Fibroblast of pulmonary artery (primary cell): ENCODE measurements around the gene ZNF777.

Source experiments
- DNase-seq: peaks from one replicate; pipeline ENCODE4 v3.0.0-alpha.2; 2010; ENCODE audit warnings: low read depth
- H3K4me3 ChIP-seq: replicated peaks from 2 replicates; pipeline ENCODE4 v1.5.1; 2011; ENCODE audit warnings: low read depth, mild to moderate bottlenecking, control low read depth, low read length, moderate library complexity
- CTCF ChIP-seq: IDR thresholded peaks from 2 replicates; pipeline ENCODE4 v1.5.1; 2011; ENCODE audit warnings: mild to moderate bottlenecking, control low read depth, low read length, inconsistent platforms; ENCODE audit errors: missing control alignments

ZNF777 gene

GRCh38 chr7:149460493-149461277 is at the start of gene ZNF777:
Gene ZNF777, minus strand, starts transcription at chr7:149461062. Its CDS starts 5,040 bp downstream, at chr7:149456022.
- TF ChIP-seq CTCF: peak; percentile 44
- H3K4me3 ChIP-seq: peak within 1 kb of the TSS; percentile 72
- peak; percentile 91 for DNase-seq

GRCh38 chr7:149510248-149510647 is 49.4 kb upstream of the ZNF777 start:
- no peak for TF ChIP-seq CTCF
- no peak for DNase-seq

GRCh38 chr7:149509774-149510173 is 48.9 kb upstream of the ZNF777 start:
- no peak overlapping the region for H3K4me3 ChIP-seq
- TF ChIP-seq CTCF: no peak
- DNase-seq: no peak

More at GRCh38 chr7:149510248-149510647, 49.4 kb upstream of the ZNF777 start:
- no peak overlapping the region for H3K4me3 ChIP-seq

GRCh38 chr7:149505551-149505950 is 44.7 kb upstream of the ZNF777 start:
- no peak for DNase-seq
- TF ChIP-seq CTCF: no peak
- H3K4me3 ChIP-seq: no peak overlapping the region

GRCh38 chr7:149501651-149502050 is 40.8 kb upstream of the ZNF777 start:
- H3K4me3 ChIP-seq: no peak overlapping the region
- no peak for DNase-seq
- no peak for TF ChIP-seq CTCF

GRCh38 chr7:149500910-149501309 is 40.0 kb upstream of the ZNF777 start:
- no peak for TF ChIP-seq CTCF
- no peak overlapping the region for H3K4me3 ChIP-seq
- peak; percentile 70 for DNase-seq

- DNase-seq: no peak
- TF ChIP-seq CTCF: no peak
- no peak overlapping the region for H3K4me3 ChIP-seq
These were observed 39.3 kb upstream of the ZNF777 start for GRCh38 chr7:149500201-149500600.
